ACHN (cell line): Measurements from ENCODE around the gene CLUH.
"Not testable (repeated sequence)": the region's sequence is repeated elsewhere in the genome, so short reads cannot be mapped to it uniquely, and the experiment has no call there.

Experiments
- DNase-seq: peaks from one replicate; pipeline ENCODE4 v3.0.0-alpha.2; 2015
- in situ Hi-C: cut with HindIII; loops from 2 replicates; pipeline ENCODE4 v1.10.0; 2017; ENCODE audit warnings: low sequenced_read_pairs, low pct_ligation_motif_present, low pct_unique_long_range_greater_than_20kb

Gene CLUH

GRCh38 chr17:2704031-2704889 is 7.3 kb downstream of the CLUH start:
- in situ Hi-C loops, result no loop called here
- DNase-seq, result no peak

- in situ Hi-C loops, result no loop called here
- no peak for DNase-seq
These were observed 8.0 kb downstream of the CLUH start for GRCh38 chr17:2703606-2704005.

- in situ Hi-C loops, result no loop called here
- no peak for DNase-seq
These were observed 8.4 kb downstream of the CLUH start for GRCh38 chr17:2703181-2703580.

GRCh38 chr17:2701996-2702741 is 9.4 kb downstream of the CLUH start:
- in situ Hi-C loops, result no loop called here
- DNase-seq, result no peak

- DNase-seq, result no peak
- in situ Hi-C loops, result no loop called here
These were observed 10.2 kb downstream of the CLUH start for GRCh38 chr17:2701161-2701995.

- DNase-seq, result no peak
- in situ Hi-C loops, result no loop called here
These were observed 10.9 kb downstream of the CLUH start for GRCh38 chr17:2700491-2701141.

- in situ Hi-C loops, result no loop called here
- DNase-seq, result no peak
These were observed 11.5 kb downstream of the CLUH start for GRCh38 chr17:2700030-2700490.

GRCh38 chr17:2699216-2699805 is 12.3 kb downstream of the CLUH start:
- DNase-seq, in situ Hi-C loops: not testable (repeated sequence)

- in situ Hi-C loops, result no loop called here
- no peak for DNase-seq
These were observed 13.9 kb downstream of the CLUH start for GRCh38 chr17:2697611-2698162.

- DNase-seq, result no peak
- in situ Hi-C loops, result no loop called here
These were observed 15.4 kb downstream of the CLUH start for GRCh38 chr17:2695961-2696760.

- no peak for DNase-seq
- in situ Hi-C loops, result no loop called here
These were observed 16.2 kb downstream of the CLUH start for GRCh38 chr17:2695243-2695960.

GRCh38 chr17:2694381-2695242 is 17.0 kb downstream of the CLUH start:
- no peak for DNase-seq
- in situ Hi-C loops, result no loop called here

- in situ Hi-C loops, result no loop called here
- DNase-seq, result no peak
These were observed 17.8 kb downstream of the CLUH start for GRCh38 chr17:2693561-2694380.

- DNase-seq, result no peak
- in situ Hi-C loops, result no loop called here
These were observed 18.8 kb downstream of the CLUH start for GRCh38 chr17:2692781-2693135.
